Measurements from ENCODE around the gene POLD2. TPM values are rescaled to one million over a fixed set of nuclear protein-coding genes. Genes with fewer than 3 reads are reported as not detected.

Gene POLD2
- polyA plus RNA-seq, 1 donor from 2014 or later = 79.5 TPM

GRCh38 chr7:44093102-44093641 is 30.2 kb downstream of the POLD2 start:
- H3K27me3 ChIP-seq (ENCODE audit: insufficient read depth, low read depth, low read length) = no peaks in the 10 kb centered on the region
- no peaks in the 10 kb centered on the region for H3F3A ChIP-seq (ENCODE audit: insufficient read depth, low read length, poor library complexity, severe bottlenecking)
- no peak overlapping the region for H3K4me2 ChIP-seq (ENCODE audit: low read length)
- H3K9ac ChIP-seq (ENCODE audit: low read length) = no peak overlapping the region
- no peak overlapping the region for H3K4me3 ChIP-seq (ENCODE audit: low read length)
- TF ChIP-seq CTCF (IDR thresholded peaks at IDR 0.05; ENCODE audit: poor library complexity, severe bottlenecking) = no peak
- no peak for TF ChIP-seq RAD21 (conservative IDR thresholded peaks at IDR 0.05)
- TF ChIP-seq REST (IDR thresholded peaks at IDR 0.05; ENCODE audit: borderline replicate concordance) = no peak
- no peak for TF ChIP-seq TAF1 (IDR thresholded peaks at IDR 0.05; ENCODE audit: low read depth)
- TF ChIP-seq MXI1 (conservative IDR thresholded peaks at IDR 0.05; ENCODE audit: poor library complexity, severe bottlenecking) = no peak
- TF ChIP-seq EP300 (conservative IDR thresholded peaks at IDR 0.05; ENCODE audit: poor library complexity, severe bottlenecking) = no peak
- no peaks in the 10 kb centered on the region for H4K20me1 ChIP-seq (ENCODE audit: insufficient read depth)
- H3K79me2 ChIP-seq (replicated peaks; ENCODE audit: insufficient read depth, low read length) = no peaks in the 10 kb centered on the region
- no peaks in the 10 kb centered on the region for H3K9me2 ChIP-seq (ENCODE audit: insufficient read depth, low read length)
- no peaks in the 10 kb centered on the region for H3K9me3 ChIP-seq (ENCODE audit: low read length)
- H2AFZ ChIP-seq (ENCODE audit: low read depth, low read length) = no peak overlapping the region
- no peaks in the 10 kb centered on the region for H3K36me3 ChIP-seq (ENCODE audit: insufficient read depth, low read length)
- H3K27ac ChIP-seq (ENCODE audit: low read length) = no peak overlapping the region

- no peak overlapping the region for H2AFZ ChIP-seq (ENCODE audit: low read depth, low read length)
- H3F3A ChIP-seq (ENCODE audit: insufficient read depth, low read length, poor library complexity, severe bottlenecking) = no peaks in the 10 kb centered on the region
- no peaks in the 10 kb centered on the region for H3K9me2 ChIP-seq (ENCODE audit: insufficient read depth, low read length)
- no peaks in the 10 kb centered on the region for H4K20me1 ChIP-seq (ENCODE audit: insufficient read depth)
- H3K4me3 ChIP-seq (ENCODE audit: low read length) = no peak overlapping the region
- no peak overlapping the region for H3K9ac ChIP-seq (ENCODE audit: low read length)
- no peaks in the 10 kb centered on the region for H3K36me3 ChIP-seq (ENCODE audit: insufficient read depth, low read length)
- TF ChIP-seq SMC3 (conservative IDR thresholded peaks at IDR 0.05; ENCODE audit: poor library complexity) = no peak
- TF ChIP-seq POLR2AphosphoS5 (IDR thresholded peaks at IDR 0.05) = no peak
- no peak for TF ChIP-seq REST (IDR thresholded peaks at IDR 0.05; ENCODE audit: borderline replicate concordance)
- no peak for TF ChIP-seq MXI1 (conservative IDR thresholded peaks at IDR 0.05; ENCODE audit: poor library complexity, severe bottlenecking)
- no peak for TF ChIP-seq RAD21 (conservative IDR thresholded peaks at IDR 0.05)
- TF ChIP-seq EP300 (conservative IDR thresholded peaks at IDR 0.05; ENCODE audit: poor library complexity, severe bottlenecking) = no peak
- no peak for TF ChIP-seq TAF1 (IDR thresholded peaks at IDR 0.05; ENCODE audit: low read depth)
- TF ChIP-seq EZH2 (IDR thresholded peaks at IDR 0.05; ENCODE audit: borderline replicate concordance, insufficient read depth, low read length, poor library complexity, severe bottlenecking) = no peak
- no peak for TF ChIP-seq CTCF (IDR thresholded peaks at IDR 0.05; ENCODE audit: poor library complexity, severe bottlenecking)
- no peaks in the 10 kb centered on the region for H3K9me3 ChIP-seq (ENCODE audit: low read length)
- H3K4me2 ChIP-seq (ENCODE audit: low read length) = no peak overlapping the region
- no peaks in the 10 kb centered on the region for H3K27me3 ChIP-seq (ENCODE audit: insufficient read depth, low read depth, low read length)
- no peak overlapping the region for H3K27ac ChIP-seq (ENCODE audit: low read length)
- no peaks in the 10 kb centered on the region for H3K79me2 ChIP-seq (replicated peaks; ENCODE audit: insufficient read depth, low read length)
These were observed 35.2 kb downstream of the POLD2 start for GRCh38 chr7:44087911-44088838.
